ENCODE data around the gene IDI1. TPM values are rescaled to one million over a fixed set of nuclear protein-coding genes. Genes with fewer than 3 reads are reported as not detected.
"Not testable (repeated sequence)": the region's sequence is repeated elsewhere in the genome, so short reads cannot be mapped to it uniquely, and the experiment has no call there.

The IDI1 gene
- total and polyA plus RNA-seq, 2 of the 13 experiments (the other 11 are each of a cell fraction or from before 2014, with no cell fraction given), result 44.4 to 145 TPM

- in situ Hi-C loops (cut with HindIII; ENCODE audit: extremely low pct_ligation_motif_present, low pct_unique_long_range_greater_than_20kb), result no loop called here
- TF ChIP-seq POGZ (CRISPR knock-in tag; IDR thresholded peaks at IDR 0.05) (no peak), EZH2 (conservative IDR thresholded peaks at IDR 0.05; ENCODE audit: low read depth, low read length) (no peak), ZNF207 (IDR thresholded peaks at IDR 0.05; ENCODE audit: borderline replicate concordance) (no peak), ZNF670 (CRISPR knock-in tag; IDR thresholded peaks at IDR 0.05; ENCODE audit: borderline replicate concordance) (no peak), ZNF557 (CRISPR knock-in tag; IDR thresholded peaks at IDR 0.05) (no peak), ZNF333 (CRISPR knock-in tag; IDR thresholded peaks at IDR 0.05; ENCODE audit: borderline replicate concordance) (no peak), ZKSCAN5 (CRISPR knock-in tag; IDR thresholded peaks at IDR 0.05) (no peak), FOXK1 (CRISPR knock-in tag; IDR thresholded peaks at IDR 0.05; ENCODE audit: borderline replicate concordance, low read depth) (no peak), CEBPB (IDR thresholded peaks at IDR 0.05; ENCODE audit: borderline replicate concordance, low read depth, low read length) (no peak), PRMT3 (CRISPR knock-in tag; IDR thresholded peaks at IDR 0.05; ENCODE audit: borderline replicate concordance, low read depth) (no peak), YY1 (IDR thresholded peaks at IDR 0.05; ENCODE audit: insufficient read depth, insufficient replicate concordance, low read depth, low read length) (no peak), TCF7L2 (IDR thresholded peaks at IDR 0.05; ENCODE audit: low read depth, low read length) (no peak), NFKB2 (CRISPR knock-in tag; IDR thresholded peaks at IDR 0.05; ENCODE audit: borderline replicate concordance) (no peak), SRSF1 (optimal IDR thresholded peaks at IDR 0.05; ENCODE audit: low read depth, low read length) (no peak), FLYWCH1 (CRISPR knock-in tag; IDR thresholded peaks at IDR 0.05) (no peak), ZNF547 (CRISPR knock-in tag; IDR thresholded peaks at IDR 0.05) (no peak), ZNF781 (CRISPR knock-in tag; IDR thresholded peaks at IDR 0.05; ENCODE audit: borderline replicate concordance, not compliant biosample characterization) (no peak), NFE2 (CRISPR knock-in tag; IDR thresholded peaks at IDR 0.05) (no peak)
- no peaks in the 10 kb centered on the region for H4K20me1 ChIP-seq (ENCODE audit: insufficient read depth, low read length)
- no peak overlapping the region for H3K27ac ChIP-seq (ENCODE audit: extremely low read length, insufficient read depth, low read length)
- no peak for DNase-seq (ENCODE audit: low spot score)
- H2AFZ ChIP-seq (ENCODE audit: low read length), result no peak overlapping the region
- H3K79me2 ChIP-seq (ENCODE audit: insufficient read depth, low read length), result peaks cover 4% of the 10 kb centered on the region
- H3K4me1 ChIP-seq (ENCODE audit: insufficient read depth, low read length), result peaks cover 7% of the 10 kb centered on the region
- no TSS peak for BruUV-seq (replicated peaks)
- ChIA-PET POLR2A (interaction anchor here (0.9 kb wide), 1 partner anchor 19 kb away, joined by 3 read pairs; the partner anchor contains the start of gene IDI1), CTCF (ENCODE audit: low intra/inter-chr PET ratio, low total read pairs) (no interaction called here)
- no peak for FAIRE-seq
- H3K27me3 ChIP-seq (ENCODE audit: control insufficient read depth in 1 of 2, insufficient read depth in 2 of 2, low read length in 2 of 2), result no peaks in the 10 kb centered on the region
- H3K36me3 ChIP-seq (replicated peaks in 1 of 2; ENCODE audit: control insufficient read depth in 1 of 2, insufficient read depth in 2 of 2, low read length in 2 of 2), result peaks cover 4 to 12% of the 10 kb centered on the region in 2 experiments; a peak in 3 of 5 replicates
- no peak overlapping the region for H3K4me3 ChIP-seq (replicated peaks in 1 of 3; ENCODE audit: insufficient read depth in 1 of 3, low read depth in 2 of 3, low read length in 3 of 3)
- no peak for ATAC-seq
- intact Hi-C loops (cut with micrococcal nuclease; ENCODE audit: unreplicated experiment), result no loop called here
- H3K4me2 ChIP-seq (ENCODE audit: low read depth, low read length), result no peak overlapping the region
- 91% methylated on average over 10 of the region's 10 CpGs for WGBS (ENCODE audit: low lambda C conversion rate)
- H3K9ac ChIP-seq (ENCODE audit: insufficient read depth, low read depth, low read length), result no peak overlapping the region
- no peaks in the 10 kb centered on the region for H3K9me3 ChIP-seq (ENCODE audit: low read length)
Measured at GRCh38 chr10:1068380-1069361, 19.8 kb upstream of the IDI1 start.

GRCh38 chr10:1066734-1067133, 17.8 kb upstream of the IDI1 start:
- whole genome bisulfite sequencing (ENCODE audit: low lambda C conversion rate), result 93% methylated on average over 8 of the region's 8 CpGs
- H3K4me2 ChIP-seq (ENCODE audit: low read depth, low read length); BruUV-seq (replicated peaks); H3K9me3 ChIP-seq (ENCODE audit: low read length); H3K36me3 ChIP-seq (replicated peaks in 1 of 2; ENCODE audit: control insufficient read depth in 1 of 2, insufficient read depth in 2 of 2, low read length in 2 of 2); H3K27ac ChIP-seq (ENCODE audit: extremely low read length, insufficient read depth, low read length); CTCF ChIA-PET (ENCODE audit: low intra/inter-chr PET ratio, low total read pairs); H3K9ac ChIP-seq (ENCODE audit: insufficient read depth, low read depth, low read length); H3K4me1 ChIP-seq (ENCODE audit: insufficient read depth, low read length); H2AFZ ChIP-seq (ENCODE audit: low read length); H4K20me1 ChIP-seq (ENCODE audit: insufficient read depth, low read length); in situ Hi-C loops (cut with HindIII; ENCODE audit: extremely low pct_ligation_motif_present, low pct_unique_long_range_greater_than_20kb); H3K4me3 ChIP-seq (replicated peaks in 1 of 3; ENCODE audit: insufficient read depth in 1 of 3, low read depth in 2 of 3, low read length in 3 of 3); FAIRE-seq; H3K79me2 ChIP-seq (ENCODE audit: insufficient read depth, low read length); POLR2A ChIA-PET; intact Hi-C loops (cut with micrococcal nuclease; ENCODE audit: unreplicated experiment); H3K27me3 ChIP-seq (ENCODE audit: control insufficient read depth in 1 of 2, insufficient read depth in 2 of 2, low read length in 2 of 2); DNase-seq (ENCODE audit: low spot score); ATAC-seq: not testable (repeated sequence)
